NCI-H446 (cell line): ENCODE measurements around the gene CNDP2.

Experiments used
- DNase-seq, 2 experiments: peaks; one replicate each; lab custom pipeline; 2025; lab: John Stamatoyannopoulos, UW

CNDP2 gene

GRCh38 chr18:74495581-74496507 lies at the start of gene CNDP2:
Gene CNDP2, plus strand, starts transcription at chr18:74496363. Its CDS starts 3,611 bp downstream, at chr18:74499974.
- peak; percentile 95 to 98 for DNase-seq

- no peak for DNase-seq
Observed at GRCh38 chr18:74446631-74447403, 49.3 kb upstream of the CNDP2 start.

DNA sequence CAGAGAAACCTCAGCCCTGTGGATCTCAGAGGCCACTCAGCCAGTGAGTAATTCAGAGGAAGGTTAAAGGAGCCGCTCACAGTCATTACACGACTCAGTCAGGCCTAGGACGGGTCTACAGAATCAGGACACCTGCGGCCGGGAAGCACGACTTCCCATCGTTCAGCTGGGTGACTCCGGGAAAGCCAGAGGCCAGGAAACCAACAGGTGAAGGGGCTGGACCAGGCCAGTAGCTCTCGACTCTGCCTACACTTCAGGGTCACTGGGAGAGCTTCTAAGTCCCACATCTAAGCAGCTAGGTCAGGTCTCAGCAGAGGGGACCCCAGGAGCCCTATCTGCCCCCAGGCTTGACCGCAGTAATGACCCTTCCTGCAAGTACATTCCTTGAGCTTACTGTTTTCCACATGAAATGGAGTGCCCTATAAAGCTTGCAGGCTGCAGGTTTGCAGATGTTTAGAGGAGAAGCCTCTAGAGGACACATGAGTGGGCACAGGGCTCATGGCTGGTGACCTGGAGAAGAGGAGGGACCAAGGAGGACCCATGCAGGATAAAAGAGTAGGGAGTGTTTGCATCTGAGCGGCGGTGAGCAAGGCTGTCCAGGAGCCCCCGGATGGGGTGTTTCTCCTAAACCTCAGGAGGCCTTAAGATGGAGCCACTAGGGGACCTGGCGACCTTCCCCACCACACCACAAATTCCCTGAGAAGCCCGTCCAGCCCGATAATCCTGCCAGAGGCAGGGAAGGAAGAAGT lies 48.6 kb upstream of the CNDP2 start:
- no peak for DNase-seq

- no peak for DNase-seq
Observed at GRCh38 chr18:74450626-74451025, 45.5 kb upstream of the CNDP2 start.

GRCh38 chr18:74451148-74451547 lies 45.0 kb upstream of the CNDP2 start:
- DNase-seq: no peak

GRCh38 chr18:74453016-74453566 lies 43.1 kb upstream of the CNDP2 start:
- no peak for DNase-seq

GRCh38 chr18:74453642-74454198 lies 42.4 kb upstream of the CNDP2 start:
- no peak for DNase-seq

- DNase-seq: no peak
Observed at GRCh38 chr18:74454279-74454751, 41.8 kb upstream of the CNDP2 start.

GRCh38 chr18:74455386-74455785 lies 40.8 kb upstream of the CNDP2 start:
- DNase-seq: no peak

DNA sequence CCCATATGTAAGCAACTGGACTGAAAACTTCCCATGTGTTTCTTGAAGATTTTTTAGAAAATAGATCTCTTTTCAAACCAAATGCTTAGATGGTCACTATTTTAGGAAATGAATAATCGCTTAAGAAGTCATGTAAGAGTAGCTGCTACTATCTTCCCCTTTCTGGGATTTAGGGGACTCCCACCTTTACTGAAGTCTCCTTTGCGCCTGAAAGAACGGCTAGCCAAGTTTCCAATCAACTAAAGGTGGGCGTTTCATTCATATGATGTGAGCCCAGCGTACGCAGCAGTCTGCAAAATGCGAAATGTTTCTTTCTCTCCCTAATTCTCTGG lies 40.2 kb upstream of the CNDP2 start:
- no peak for DNase-seq

GRCh38 chr18:74456349-74457042 lies 39.7 kb upstream of the CNDP2 start:
- DNase-seq: no peak

- no peak for DNase-seq
Observed at GRCh38 chr18:74457043-74457724, 39.0 kb upstream of the CNDP2 start, which contains the start of gene DIPK1C. Gene DIPK1C, minus strand, starts transcription at chr18:74457308. Its CDS starts 49 bp downstream, at chr18:74457259.

DNA sequence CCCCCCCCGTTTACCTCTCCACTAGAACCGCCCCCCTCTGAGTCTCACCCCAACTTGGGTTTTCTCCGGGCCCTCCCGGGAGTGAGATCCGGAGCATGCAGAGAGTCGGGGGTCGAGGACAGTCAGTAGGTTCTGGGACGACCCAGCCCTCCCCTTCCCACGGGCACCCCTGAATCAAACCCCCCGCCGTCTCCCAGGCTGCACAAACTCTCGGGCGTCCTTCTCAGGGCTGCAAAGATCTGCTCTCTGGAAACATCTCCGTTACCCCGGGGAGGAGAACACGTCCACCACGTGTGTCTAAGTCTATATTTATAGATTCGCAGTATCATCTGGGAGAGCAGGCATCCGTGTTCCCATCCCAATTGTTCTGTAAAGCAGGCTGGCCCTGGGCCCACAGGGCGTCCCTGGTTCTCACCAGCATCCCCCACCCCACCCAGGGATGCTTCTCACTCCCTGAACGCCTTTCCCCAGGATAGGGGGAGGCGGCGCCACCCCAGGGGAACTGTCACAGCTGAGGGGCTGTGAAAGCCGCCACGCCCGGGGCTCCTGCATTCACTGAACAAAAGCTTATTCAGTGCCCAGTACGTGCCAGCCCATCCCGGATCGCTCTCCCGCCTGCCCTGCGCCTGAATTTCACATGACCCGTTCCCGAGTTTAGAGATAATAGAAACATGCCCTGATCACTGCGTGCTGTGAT lies 38.3 kb upstream of the CNDP2 start:
- DNase-seq: no peak

GRCh38 chr18:74459889-74460288 lies 36.3 kb upstream of the CNDP2 start:
- DNase-seq: no peak

GRCh38 chr18:74460825-74461224 lies 35.3 kb upstream of the CNDP2 start:
- no peak for DNase-seq

DNA sequence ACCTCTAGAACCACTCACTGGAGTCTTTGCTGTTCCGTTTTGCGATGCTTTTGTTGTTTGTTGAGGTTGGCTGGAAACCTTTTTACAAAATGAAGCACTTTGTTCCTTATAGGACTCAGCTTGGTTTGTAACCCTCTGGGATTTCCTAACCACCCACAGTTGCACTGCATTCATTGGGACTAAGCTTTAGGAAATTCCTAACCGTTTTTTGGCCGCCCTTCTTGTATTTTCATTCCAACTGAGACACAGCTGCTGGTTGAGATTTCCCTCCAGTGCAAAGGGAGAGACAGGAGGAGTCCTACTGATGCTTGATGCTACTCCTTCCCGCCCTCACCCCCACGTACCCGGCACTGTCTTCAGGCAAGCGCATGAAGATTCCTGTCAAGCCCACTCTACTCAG lies 32.9 kb upstream of the CNDP2 start:
- no peak for DNase-seq

- DNase-seq: no peak
Observed at GRCh38 chr18:74463983-74464382, 32.2 kb upstream of the CNDP2 start.

- no peak for DNase-seq
Observed at GRCh38 chr18:74465775-74466174, 30.4 kb upstream of the CNDP2 start.

- no peak for DNase-seq
Observed at GRCh38 chr18:74468547-74469061, 27.6 kb upstream of the CNDP2 start.
